Left lobe of liver (tissue), 2 donors: Measurements from ENCODE around the gene UQCR11. TPM values are rescaled to one million over a fixed set of nuclear protein-coding genes. Genes with fewer than 3 reads are reported as not detected.

Experiments
- ATAC-seq: fragments of 200-7000 bp; cut with Tn5 transposase; one replicate; pipeline ENCODE4 v1.9.1; 2020; ENCODE audit warnings: mild to moderate bottlenecking, moderate library complexity
- DNase-seq: peaks from one replicate; pipeline ENCODE4 v3.0.0-alpha.2; 2020; ENCODE audit warnings: low spot score
- total RNA-seq: library from RNA; stranded (reverse); gene quantifications from one replicate; pipeline ENCODE4 v1.2.1, GENCODE V29; 2021
- donor health status: DM: no; HTN: no; CAD: no; lungs with moderate emphysema.
- donor health status: DM: no; HTN: yes; CAD: no.

UQCR11 gene
- total RNA-seq, 1 donor from 2014 or later = 220 TPM

- DNase-seq (no peak), ATAC-seq (no peak)
These were observed 32.5 kb downstream of the UQCR11 start for GRCh38 chr19:1572795-1573194.

GRCh38 chr19:1571358-1571757 lies 33.9 kb downstream of the UQCR11 start:
- no peak for ATAC-seq

GRCh38 chr19:1570836-1571235 lies 34.4 kb downstream of the UQCR11 start:
- ATAC-seq = no peak
- DNase-seq = no peak

More at GRCh38 chr19:1571358-1571757, 33.9 kb downstream of the UQCR11 start:
- DNase-seq = no peak

- DNase-seq (no peak), ATAC-seq (no peak)
These were observed 35.3 kb downstream of the UQCR11 start for GRCh38 chr19:1569997-1570396.

- ATAC-seq (peak; percentile 95), DNase-seq (peak; percentile 77)
These were observed 36.8 kb downstream of the UQCR11 start, which contains the start of gene MEX3D for GRCh38 chr19:1568320-1569019. TSS of gene MEX3D (minus strand) at chr19:1568325. CDS start at chr19:1568058, 267 bp downstream.

- no peak for DNase-seq
- ATAC-seq = no peak
These were observed 37.4 kb downstream of the UQCR11 start for GRCh38 chr19:1567848-1568227.

- peak; percentile 54 for ATAC-seq
- DNase-seq = no peak
These were observed 38.0 kb downstream of the UQCR11 start for GRCh38 chr19:1567116-1567847.

GRCh38 chr19:1566392-1567115 lies 38.7 kb downstream of the UQCR11 start:
- no peak for DNase-seq
- peak; percentile 7 for ATAC-seq

GRCh38 chr19:1563251-1563650 lies 42.0 kb downstream of the UQCR11 start:
- no peak for ATAC-seq
- DNase-seq = no peak

GRCh38 chr19:1561236-1561842 lies 43.9 kb downstream of the UQCR11 start:
- no peak for DNase-seq

GRCh38 chr19:1560286-1560882 lies 44.9 kb downstream of the UQCR11 start:
- DNase-seq (no peak), ATAC-seq (no peak)

More at GRCh38 chr19:1561236-1561842, 43.9 kb downstream of the UQCR11 start:
- no peak for ATAC-seq

GRCh38 chr19:1558552-1558951 lies 46.7 kb downstream of the UQCR11 start:
- ATAC-seq = no peak

GRCh38 chr19:1556390-1557070 lies 48.7 kb downstream of the UQCR11 start:
- DNase-seq = no peak
- no peak for ATAC-seq

More at GRCh38 chr19:1558552-1558951, 46.7 kb downstream of the UQCR11 start:
- DNase-seq = no peak

GRCh38 chr19:1555487-1556389 lies 49.5 kb downstream of the UQCR11 start:
- DNase-seq = no peak
- ATAC-seq = no peak

- DNase-seq = no peak
- ATAC-seq = no peak
These were observed 50.3 kb downstream of the UQCR11 start for GRCh38 chr19:1554968-1555367.

- DNase-seq (no peak), ATAC-seq (no peak)
These were observed 51.8 kb downstream of the UQCR11 start for GRCh38 chr19:1553415-1553814.

GRCh38 chr19:1551068-1552040 lies 53.9 kb downstream of the UQCR11 start:
- DNase-seq (no peak), ATAC-seq (no peak)
